Ishikawa (cell line): Measurements from ENCODE around the gene MARVELD1.

ENCODE experiments used
- EP300 ChIP-seq: IDR thresholded peaks from 2 replicates; pipeline ENCODE4 v1.6.1; 2012; ENCODE audit warnings: borderline replicate concordance
- TF ChIP-seq, protein P1 (sequence below): IDR thresholded peaks from 2 replicates; pipeline ENCODE4 v1.6.1; 2012

DNA sequence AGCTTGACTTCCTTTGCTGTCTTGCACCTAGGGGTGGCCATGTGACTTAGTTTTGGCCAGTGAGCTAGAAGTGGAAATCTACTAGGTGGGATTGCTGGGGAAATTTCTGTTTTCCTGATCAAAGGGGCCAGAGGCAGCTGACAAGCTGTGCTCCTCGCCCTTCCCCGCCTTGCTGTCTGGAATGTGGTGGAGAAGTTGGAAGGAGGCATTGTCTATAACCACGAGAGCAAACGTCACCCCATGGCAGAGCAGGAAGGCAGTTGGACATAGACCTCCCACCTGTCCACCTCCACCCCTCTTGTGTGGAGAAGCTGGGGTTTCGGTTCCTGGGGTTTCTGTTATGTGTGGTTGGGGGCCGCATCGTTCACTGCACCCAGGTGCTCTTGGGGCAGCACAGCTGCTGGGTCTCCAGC lies 51.0 kb downstream of the MARVELD1 start:
- TF ChIP-seq, protein P1, sequence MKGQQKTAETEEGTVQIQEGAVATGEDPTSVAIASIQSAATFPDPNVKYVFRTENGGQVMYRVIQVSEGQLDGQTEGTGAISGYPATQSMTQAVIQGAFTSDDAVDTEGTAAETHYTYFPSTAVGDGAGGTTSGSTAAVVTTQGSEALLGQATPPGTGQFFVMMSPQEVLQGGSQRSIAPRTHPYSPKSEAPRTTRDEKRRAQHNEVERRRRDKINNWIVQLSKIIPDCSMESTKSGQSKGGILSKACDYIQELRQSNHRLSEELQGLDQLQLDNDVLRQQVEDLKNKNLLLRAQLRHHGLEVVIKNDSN, result peak; percentile 62
- TF ChIP-seq EP300, result no peak
